GM12801 (cell line): ENCODE data around the gene GTSE1.

Experiments used
- CTCF ChIP-seq: IDR thresholded peaks from one replicate; pipeline ENCODE4 v1.5.1; 2011; ENCODE audit warnings: control low read depth; ENCODE audit not compliant: insufficient read length; ENCODE audit errors: extremely low read depth

The GTSE1 gene

GRCh38 chr22:46377525-46378425 lies 81.1 kb downstream of the GTSE1 start:
- no peak for TF ChIP-seq CTCF

GRCh38 chr22:46378426-46379065 lies 81.9 kb downstream of the GTSE1 start:
- TF ChIP-seq CTCF, result no peak

GRCh38 chr22:46379066-46379930 lies 82.6 kb downstream of the GTSE1 start:
- TF ChIP-seq CTCF, result no peak

- no peak for TF ChIP-seq CTCF
Observed at GRCh38 chr22:46380069-46380468, 83.4 kb downstream of the GTSE1 start.
